K562 (cell line): ENCODE results near the gene PLEKHB1.

ENCODE experiments used
- CTCF ChIP-seq, 3 experiments: IDR thresholded peaks in 2 of 3; conservative IDR thresholded peaks in 1 of 3; 2 replicates each; pipeline ENCODE4 v1.5.1; 2011 to 2012; ENCODE audit warnings: low read length in 3 of 3, mild to moderate bottlenecking in 3 of 3, control low read depth in 2 of 3, improper control_type of control experiment in 1 of 3, inconsistent platforms in 1 of 3, low read depth in 1 of 3, mixed read lengths in 1 of 3, moderate library complexity in 1 of 3; ENCODE audit not compliant: insufficient read depth in 2 of 3
- GATA2 ChIP-seq: sonication (generic); formaldehyde crosslinking; IDR thresholded peaks from 2 replicates; pipeline ENCODE4 v1.4.0; 2020; ENCODE audit warnings: mild to moderate bottlenecking, missing genetic modification reagents
- NFYB ChIP-seq: IDR thresholded peaks from 2 replicates; pipeline ENCODE4 v1.6.1; 2011; ENCODE audit warnings: mild to moderate bottlenecking, moderate library complexity; ENCODE audit not compliant: insufficient read length; ENCODE audit errors: extremely low read depth
- RBFOX2 ChIP-seq: fragments of 200-400 bp; formaldehyde crosslinking; IDR thresholded peaks from 2 replicates; pipeline ENCODE4 v1.6.1; 2017; ENCODE audit warnings: low read depth, mild to moderate bottlenecking, low read length, moderate library complexity
- SP1 ChIP-seq: sonication (generic); formaldehyde crosslinking; IDR thresholded peaks from 2 replicates; pipeline ENCODE4 v1.8.1; 2022; ENCODE audit warnings: mild to moderate bottlenecking, missing genetic modification reagents
- TCF7 ChIP-seq: sonication (generic); IDR thresholded peaks from 2 replicates; pipeline ENCODE4 v1.6.1; 2016; ENCODE audit warnings: antibody characterized with exemption, borderline replicate concordance
- TFE3 ChIP-seq: fragments of 450-650 bp; formaldehyde crosslinking; IDR thresholded peaks from 2 replicates; pipeline ENCODE4 v1.4.0; 2020; ENCODE audit warnings: mild to moderate bottlenecking, mixed read lengths
- ZBTB7A ChIP-seq: IDR thresholded peaks from 2 replicates; pipeline ENCODE4 v1.6.1; 2011; ENCODE audit warnings: low read depth, mild to moderate bottlenecking, low read length, moderate library complexity, borderline replicate concordance; ENCODE audit not compliant: control insufficient read depth
- TF ChIP-seq, protein P1 (sequence below): sonication (generic); formaldehyde crosslinking; IDR thresholded peaks from 2 replicates; pipeline ENCODE4 v1.8.1; 2023; ENCODE audit warnings: mild to moderate bottlenecking, missing genetic modification reagents
- TF ChIP-seq, protein P2 (sequence below): sonication (generic); formaldehyde crosslinking; IDR thresholded peaks from 2 replicates; pipeline ENCODE4 v1.9.0; 2022; ENCODE audit warnings: mild to moderate bottlenecking, missing genetic modification reagents

GRCh38 chr11:73632996-73633395, 13.4 kb upstream of the PLEKHB1 start:
- TF ChIP-seq RBFOX2 (no peak), TCF7 (no peak), SP1 (no peak), NFYB (no peak), CTCF (IDR thresholded peaks at IDR 0.05 in 2 of 3, conservative IDR thresholded peaks at IDR 0.05 in 1 of 3; ENCODE audit: insufficient read depth in 2 of 3, low read depth in 1 of 3, low read length in 3 of 3) (no peak), GATA2 (CRISPR knock-in tag) (no peak), TFE3 (CRISPR knock-in tag) (no peak), ZBTB7A (no peak)
- TF ChIP-seq, protein P1, sequence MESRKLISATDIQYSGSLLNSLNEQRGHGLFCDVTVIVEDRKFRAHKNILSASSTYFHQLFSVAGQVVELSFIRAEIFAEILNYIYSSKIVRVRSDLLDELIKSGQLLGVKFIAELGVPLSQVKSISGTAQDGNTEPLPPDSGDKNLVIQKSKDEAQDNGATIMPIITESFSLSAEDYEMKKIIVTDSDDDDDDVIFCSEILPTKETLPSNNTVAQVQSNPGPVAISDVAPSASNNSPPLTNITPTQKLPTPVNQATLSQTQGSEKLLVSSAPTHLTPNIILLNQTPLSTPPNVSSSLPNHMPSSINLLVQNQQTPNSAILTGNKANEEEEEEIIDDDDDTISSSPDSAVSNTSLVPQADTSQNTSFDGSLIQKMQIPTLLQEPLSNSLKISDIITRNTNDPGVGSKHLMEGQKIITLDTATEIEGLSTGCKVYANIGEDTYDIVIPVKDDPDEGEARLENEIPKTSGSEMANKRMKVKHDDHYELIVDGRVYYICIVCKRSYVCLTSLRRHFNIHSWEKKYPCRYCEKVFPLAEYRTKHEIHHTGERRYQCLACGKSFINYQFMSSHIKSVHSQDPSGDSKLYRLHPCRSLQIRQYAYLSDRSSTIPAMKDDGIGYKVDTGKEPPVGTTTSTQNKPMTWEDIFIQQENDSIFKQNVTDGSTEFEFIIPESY (CRISPR knock-in tag) = no peak
- TF ChIP-seq, protein P2, sequence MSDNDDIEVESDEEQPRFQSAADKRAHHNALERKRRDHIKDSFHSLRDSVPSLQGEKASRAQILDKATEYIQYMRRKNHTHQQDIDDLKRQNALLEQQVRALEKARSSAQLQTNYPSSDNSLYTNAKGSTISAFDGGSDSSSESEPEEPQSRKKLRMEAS (CRISPR knock-in tag) = no peak
